ENCODE measurements around the gene PRDM16.

DNA sequence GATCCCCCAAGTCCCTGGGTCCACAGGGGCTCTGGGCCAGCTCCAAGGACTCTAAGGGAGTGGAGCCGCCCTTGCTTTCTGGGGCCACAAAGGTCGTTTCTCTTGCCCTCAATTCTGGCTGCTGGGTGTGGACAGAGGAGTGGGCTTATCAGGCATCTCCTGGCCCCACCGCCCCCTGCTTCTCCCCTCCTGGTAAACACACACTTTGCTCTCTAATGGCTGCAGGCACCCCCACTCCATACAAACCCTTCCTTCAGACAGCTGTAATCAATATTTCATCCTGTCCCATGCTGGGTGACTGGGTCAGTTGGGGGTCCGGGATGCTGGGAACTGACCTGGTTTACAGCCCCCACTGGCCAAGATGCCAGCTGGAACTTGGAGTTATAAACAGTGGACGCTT, 67.5 kb downstream of the PRDM16 start:
- TF ChIP-seq, protein P1, sequence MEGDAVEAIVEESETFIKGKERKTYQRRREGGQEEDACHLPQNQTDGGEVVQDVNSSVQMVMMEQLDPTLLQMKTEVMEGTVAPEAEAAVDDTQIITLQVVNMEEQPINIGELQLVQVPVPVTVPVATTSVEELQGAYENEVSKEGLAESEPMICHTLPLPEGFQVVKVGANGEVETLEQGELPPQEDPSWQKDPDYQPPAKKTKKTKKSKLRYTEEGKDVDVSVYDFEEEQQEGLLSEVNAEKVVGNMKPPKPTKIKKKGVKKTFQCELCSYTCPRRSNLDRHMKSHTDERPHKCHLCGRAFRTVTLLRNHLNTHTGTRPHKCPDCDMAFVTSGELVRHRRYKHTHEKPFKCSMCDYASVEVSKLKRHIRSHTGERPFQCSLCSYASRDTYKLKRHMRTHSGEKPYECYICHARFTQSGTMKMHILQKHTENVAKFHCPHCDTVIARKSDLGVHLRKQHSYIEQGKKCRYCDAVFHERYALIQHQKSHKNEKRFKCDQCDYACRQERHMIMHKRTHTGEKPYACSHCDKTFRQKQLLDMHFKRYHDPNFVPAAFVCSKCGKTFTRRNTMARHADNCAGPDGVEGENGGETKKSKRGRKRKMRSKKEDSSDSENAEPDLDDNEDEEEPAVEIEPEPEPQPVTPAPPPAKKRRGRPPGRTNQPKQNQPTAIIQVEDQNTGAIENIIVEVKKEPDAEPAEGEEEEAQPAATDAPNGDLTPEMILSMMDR (IDR thresholded peaks at IDR 0.05; ENCODE audit: borderline replicate concordance, extremely low read depth, low read length, poor library complexity, severe bottlenecking), result no peak
- TF ChIP-seq EZH2 (IDR thresholded peaks at IDR 0.05; ENCODE audit: borderline replicate concordance, low read depth, low read length, severe bottlenecking), result no peak
